COR-L47 (cell line): ENCODE results near the gene SLC6A6.

Source experiments
- DNase-seq: peaks from one replicate; lab custom pipeline; 2025; lab: John Stamatoyannopoulos, UW

Gene SLC6A6

GRCh38 chr3:14470461-14470860 lies 68.1 kb downstream of the SLC6A6 start:
- DNase-seq, result no peak

GRCh38 chr3:14471016-14471415 lies 68.6 kb downstream of the SLC6A6 start:
- DNase-seq, result no peak

GRCh38 chr3:14471690-14472089 lies 69.3 kb downstream of the SLC6A6 start:
- no peak for DNase-seq

- DNase-seq, result no peak
Observed at GRCh38 chr3:14472471-14473351, 70.3 kb downstream of the SLC6A6 start.

DNA sequence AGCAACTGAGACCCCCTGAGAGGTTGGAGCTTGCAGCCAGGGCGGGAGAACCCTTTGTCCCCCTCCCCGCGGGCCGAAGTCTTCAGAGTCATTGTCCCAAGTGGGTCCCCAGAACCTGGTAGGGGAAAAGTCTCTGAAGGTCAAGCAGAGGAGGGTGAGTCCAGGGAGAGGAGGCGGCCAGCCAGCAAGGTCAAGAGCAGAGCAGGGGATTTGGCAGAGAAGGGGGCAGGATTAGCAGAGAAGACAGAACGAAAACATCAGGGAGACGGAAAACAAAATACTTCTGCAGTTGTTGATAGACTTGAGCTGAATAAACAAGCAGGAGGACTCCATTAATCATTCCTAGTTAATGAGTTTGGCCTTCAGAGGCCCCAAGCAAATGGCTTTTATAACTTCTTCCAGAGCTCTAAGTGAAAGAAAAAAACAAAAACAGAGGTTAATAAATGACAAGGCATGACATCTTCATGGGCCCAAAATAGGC lies 71.0 kb downstream of the SLC6A6 start:
- DNase-seq, result no peak

DNA sequence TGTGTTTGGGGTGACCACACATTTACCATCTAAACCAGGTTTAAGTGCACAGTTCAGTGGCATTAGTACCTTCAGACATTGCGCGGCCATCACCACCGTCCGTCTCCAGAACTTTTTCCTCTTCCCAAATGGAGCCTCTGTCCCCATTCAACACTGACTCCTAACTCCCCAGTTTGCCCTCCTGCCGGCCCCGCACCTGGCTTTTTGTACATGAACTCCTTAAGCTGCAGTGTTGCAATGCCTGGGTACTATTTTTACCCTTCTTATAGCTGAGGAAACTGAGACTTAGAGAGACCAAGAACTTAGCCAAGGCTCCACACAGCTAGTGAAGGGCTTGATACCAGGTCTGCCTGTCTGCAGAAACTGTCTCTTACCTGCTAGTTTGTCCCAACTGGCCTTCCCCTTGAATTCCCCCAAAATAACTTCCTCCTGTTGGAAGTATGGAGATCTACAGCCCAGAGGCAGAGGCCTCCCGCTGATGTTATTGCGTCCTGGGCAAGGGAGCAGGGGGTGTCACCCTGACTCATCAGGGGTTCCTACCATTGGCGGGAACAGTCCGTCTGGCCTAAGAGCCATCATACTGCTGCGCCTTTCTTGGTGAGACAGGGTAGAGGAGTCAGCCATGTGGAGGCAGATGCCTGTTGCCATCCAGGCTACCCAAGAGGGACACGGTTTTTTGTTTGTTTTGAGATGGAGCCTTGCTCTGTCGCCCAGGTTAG lies 72.1 kb downstream of the SLC6A6 start:
- no peak for DNase-seq

- DNase-seq, result no peak
Observed at GRCh38 chr3:14475621-14476020, 73.2 kb downstream of the SLC6A6 start.

DNA sequence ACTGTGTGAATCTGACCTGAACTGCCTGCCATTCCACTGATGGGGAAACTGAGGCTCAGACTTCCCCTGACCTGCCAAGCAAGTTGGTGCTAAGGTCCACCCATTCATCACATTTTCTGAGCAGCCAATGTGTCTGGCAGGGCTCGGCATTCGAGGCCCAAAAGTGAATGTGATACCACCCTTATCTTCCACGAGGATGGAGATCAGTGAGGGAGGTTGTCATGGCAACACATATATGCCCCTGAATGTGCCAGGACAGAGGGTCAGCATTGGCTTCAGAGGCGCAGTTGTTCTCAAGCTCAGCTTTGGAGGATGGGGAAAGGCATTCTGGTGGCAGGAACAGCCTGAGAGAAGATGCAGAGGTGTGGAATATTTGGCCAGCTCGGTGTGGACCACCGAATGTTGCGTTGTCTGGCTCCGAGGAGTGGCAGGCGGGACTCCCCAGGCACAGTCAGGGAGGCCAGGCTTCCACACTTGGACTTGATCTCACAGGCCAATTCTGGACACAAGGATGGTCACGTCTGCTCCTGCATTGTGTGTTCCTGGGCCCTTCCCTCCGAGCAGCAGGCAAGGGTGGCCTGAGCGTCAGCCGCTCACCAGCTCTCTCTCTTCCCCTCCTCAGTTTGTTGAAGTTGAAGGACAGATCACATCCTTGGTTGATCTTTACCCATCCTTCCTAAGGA lies 74.3 kb downstream of the SLC6A6 start:
- no peak for DNase-seq

GRCh38 chr3:14477311-14477935 lies 75.0 kb downstream of the SLC6A6 start:
- no peak for DNase-seq

GRCh38 chr3:14478956-14479550 lies 76.6 kb downstream of the SLC6A6 start:
- no peak for DNase-seq

GRCh38 chr3:14479591-14479990 lies 77.2 kb downstream of the SLC6A6 start:
- DNase-seq, result no peak

DNA sequence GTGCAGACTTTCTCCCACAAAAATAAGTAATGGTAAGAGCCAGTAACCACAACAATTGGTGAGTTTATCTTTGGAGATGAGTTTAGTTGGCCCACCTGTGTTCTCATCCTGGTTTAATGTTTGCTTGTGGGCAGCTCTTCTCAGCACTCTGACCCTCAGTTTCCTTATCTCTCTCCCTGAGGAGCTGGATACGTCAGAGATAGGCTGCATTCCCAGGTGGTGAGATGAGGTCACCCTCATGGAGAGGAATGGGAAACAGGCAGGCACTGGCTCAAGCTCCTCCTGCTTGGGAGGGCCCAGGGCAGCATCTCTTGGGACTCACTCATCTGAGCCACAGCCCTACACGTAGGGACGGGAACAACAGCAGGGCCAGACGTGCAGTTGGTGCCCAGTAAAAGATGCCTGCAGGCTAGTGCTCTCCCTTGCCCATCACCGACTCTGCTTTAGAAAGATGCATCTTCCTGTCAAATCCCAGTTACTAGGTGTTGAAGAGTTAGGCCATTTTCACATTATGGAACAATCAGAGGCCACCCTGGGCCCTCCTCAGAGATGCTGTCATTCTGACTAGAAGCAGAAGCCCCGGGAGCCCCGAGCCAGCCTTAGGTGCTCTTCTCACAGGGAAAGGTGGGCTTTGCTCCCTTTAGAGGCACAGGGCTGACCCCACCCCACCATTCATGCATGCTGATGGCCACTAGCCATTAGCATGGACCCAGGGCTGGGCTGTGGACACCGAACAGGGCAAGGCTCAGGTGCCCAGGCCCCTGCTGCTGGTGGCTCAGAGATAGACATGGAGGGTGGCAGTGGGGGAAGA lies 78.0 kb downstream of the SLC6A6 start:
- DNase-seq, result no peak

- DNase-seq, result no peak
Observed at GRCh38 chr3:14481018-14481645, 78.7 kb downstream of the SLC6A6 start.

DNA sequence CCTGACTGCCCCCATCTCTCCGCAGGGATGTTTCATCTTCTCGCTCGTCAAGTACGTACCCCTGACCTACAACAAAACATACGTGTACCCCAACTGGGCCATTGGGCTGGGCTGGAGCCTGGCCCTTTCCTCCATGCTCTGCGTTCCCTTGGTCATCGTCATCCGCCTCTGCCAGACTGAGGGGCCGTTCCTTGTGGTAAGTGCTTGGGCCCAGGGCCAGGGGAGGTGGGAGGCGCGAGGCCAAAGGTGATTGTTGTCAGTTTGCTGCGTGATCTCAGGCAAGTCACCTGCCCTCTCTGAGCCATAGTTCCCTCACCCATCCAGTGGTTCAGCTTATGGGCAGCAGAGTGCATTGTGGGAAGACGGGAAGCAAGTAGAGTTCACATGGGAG lies 79.2 kb downstream of the SLC6A6 start:
- no peak for DNase-seq

- no peak for DNase-seq
Observed at GRCh38 chr3:14482271-14482721, 79.9 kb downstream of the SLC6A6 start.

- DNase-seq, result no peak
Observed at GRCh38 chr3:14483286-14483685, 80.9 kb downstream of the SLC6A6 start.

DNA sequence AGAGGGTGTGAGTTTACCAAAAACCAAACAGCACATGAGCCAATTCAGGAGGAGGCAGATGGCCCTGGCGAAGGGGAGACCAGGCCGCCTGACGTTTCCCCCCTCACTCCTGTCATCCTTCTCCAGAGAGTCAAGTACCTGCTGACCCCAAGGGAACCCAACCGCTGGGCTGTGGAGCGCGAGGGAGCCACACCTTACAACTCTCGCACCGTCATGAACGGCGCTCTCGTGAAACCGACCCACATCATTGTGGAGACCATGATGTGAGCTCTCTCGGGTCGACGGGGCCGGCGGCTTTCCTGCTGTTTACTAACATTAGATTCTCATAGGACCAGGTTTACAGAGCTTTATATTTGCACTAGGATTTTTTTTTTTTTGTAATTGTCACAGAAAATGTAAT lies 82.3 kb downstream of the SLC6A6 start:
- no peak for DNase-seq

- no peak for DNase-seq
Observed at GRCh38 chr3:14485981-14486380, 83.6 kb downstream of the SLC6A6 start.

- no peak for DNase-seq
Observed at GRCh38 chr3:14486460-14486859, 84.1 kb downstream of the SLC6A6 start.

- no peak for DNase-seq
Observed at GRCh38 chr3:14487086-14487485, 84.7 kb downstream of the SLC6A6 start.
